ENCODE results near the gene CCNA2. TPM values are rescaled to one million over a fixed set of nuclear protein-coding genes. Genes with fewer than 3 reads are reported as not detected.

The CCNA2 gene
- polyA plus RNA-seq, 3 donors = 0.20 to 0.23 TPM; not detected in 1

DNA sequence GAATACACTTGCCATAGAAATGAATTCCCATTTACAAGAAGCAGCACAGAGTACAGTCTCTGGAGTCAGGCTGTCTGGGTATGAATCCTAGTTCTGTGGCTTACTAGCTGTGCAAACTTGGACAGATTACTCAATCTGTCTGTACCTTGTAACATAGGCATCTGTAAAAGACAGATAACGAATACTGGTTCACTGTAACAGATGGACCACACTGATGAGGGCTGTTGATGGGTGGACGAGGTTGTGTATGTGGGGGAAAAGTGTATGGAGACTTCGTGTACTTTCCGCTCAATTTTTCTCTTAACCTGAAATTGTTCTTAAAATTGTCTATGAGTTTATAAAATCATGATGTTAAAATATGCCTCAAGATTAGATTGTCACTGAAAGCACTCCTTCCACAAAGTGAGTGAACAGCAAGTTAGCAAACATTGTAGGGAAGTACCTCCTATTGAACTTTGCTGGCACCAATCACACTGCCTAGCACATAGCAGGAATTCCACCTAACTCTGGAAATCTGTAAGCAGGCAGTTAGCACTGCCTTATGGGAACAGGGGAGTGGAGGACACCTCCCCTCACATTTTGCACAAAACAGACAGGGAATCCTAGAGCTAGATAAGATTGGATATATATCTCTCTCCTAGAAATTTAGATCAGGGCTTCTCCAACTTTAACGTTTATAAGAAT is 29.0 kb downstream of the CCNA2 start:
- no peaks in the 10 kb centered on the region for H3K9me3 Mint-ChIP-seq
- no peak overlapping the region for H2AFZ ChIP-seq (ENCODE audit: insufficient read depth, low read depth, low read length, poor library complexity, severe bottlenecking)
- H3K27ac Mint-ChIP-seq = peak overlapping the region in 1 of 7 donors; percentile 15
- no peak overlapping the region for H3K4me2 ChIP-seq (replicated peaks; ENCODE audit: extremely low read depth, low read length, poor library complexity, severe bottlenecking)
- no peak overlapping the region for H3K9ac ChIP-seq (ENCODE audit: insufficient read depth, low read length, poor library complexity, severe bottlenecking)
- no peaks in the 10 kb centered on the region for H3K79me2 ChIP-seq (ENCODE audit: insufficient read depth, low read length)
- H3K4me1 Mint-ChIP-seq = peaks cover 7% of the 10 kb centered on the region
- no peaks in the 10 kb centered on the region for H4K20me1 ChIP-seq (ENCODE audit: insufficient read depth, low read length)
- intact Hi-C loops (cut with micrococcal nuclease) = no loop called here
- H3K9me3 ChIP-seq (replicated peaks in 1 of 2; ENCODE audit: control insufficient read depth in 1 of 2, insufficient read depth in 1 of 2, low read length in 2 of 2) = no peaks in the 10 kb centered on the region
- H3K27ac ChIP-seq (ENCODE audit: low read depth in 1 of 2, low read length in 2 of 2) = no peak overlapping the region
- H3K36me3 Mint-ChIP-seq = no peaks in the 10 kb centered on the region
- no peak for DNase-seq
- 90% methylated on average over 2 of the region's 5 CpGs for WGBS (ENCODE audit: insufficient coverage)
- H3K36me3 ChIP-seq (replicated peaks in 1 of 2; ENCODE audit: control insufficient read depth in 1 of 2, insufficient read depth in 2 of 2, low read length in 2 of 2) = no peaks in the 10 kb centered on the region
- H3K4me3 Mint-ChIP-seq = no peak overlapping the region
- H3K27me3 ChIP-seq (ENCODE audit: control insufficient read depth in 2 of 2, insufficient read depth in 2 of 2, low read length in 2 of 2) = no peaks in the 10 kb centered on the region
- H3K4me1 ChIP-seq (ENCODE audit: control insufficient read depth in 1 of 2, insufficient read depth in 2 of 2, low read length in 2 of 2) = peaks cover 3 to 8% of the 10 kb centered on the region in 2 donors
- TF ChIP-seq, protein P1, sequence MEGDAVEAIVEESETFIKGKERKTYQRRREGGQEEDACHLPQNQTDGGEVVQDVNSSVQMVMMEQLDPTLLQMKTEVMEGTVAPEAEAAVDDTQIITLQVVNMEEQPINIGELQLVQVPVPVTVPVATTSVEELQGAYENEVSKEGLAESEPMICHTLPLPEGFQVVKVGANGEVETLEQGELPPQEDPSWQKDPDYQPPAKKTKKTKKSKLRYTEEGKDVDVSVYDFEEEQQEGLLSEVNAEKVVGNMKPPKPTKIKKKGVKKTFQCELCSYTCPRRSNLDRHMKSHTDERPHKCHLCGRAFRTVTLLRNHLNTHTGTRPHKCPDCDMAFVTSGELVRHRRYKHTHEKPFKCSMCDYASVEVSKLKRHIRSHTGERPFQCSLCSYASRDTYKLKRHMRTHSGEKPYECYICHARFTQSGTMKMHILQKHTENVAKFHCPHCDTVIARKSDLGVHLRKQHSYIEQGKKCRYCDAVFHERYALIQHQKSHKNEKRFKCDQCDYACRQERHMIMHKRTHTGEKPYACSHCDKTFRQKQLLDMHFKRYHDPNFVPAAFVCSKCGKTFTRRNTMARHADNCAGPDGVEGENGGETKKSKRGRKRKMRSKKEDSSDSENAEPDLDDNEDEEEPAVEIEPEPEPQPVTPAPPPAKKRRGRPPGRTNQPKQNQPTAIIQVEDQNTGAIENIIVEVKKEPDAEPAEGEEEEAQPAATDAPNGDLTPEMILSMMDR (IDR thresholded peaks at IDR 0.05) = no peak
- H3K4me3 ChIP-seq (replicated peaks in 1 of 3; ENCODE audit: low read depth in 2 of 3, low read length in 3 of 3) = no peak overlapping the region
- H3K27me3 Mint-ChIP-seq (ENCODE audit: low read depth in 3 of 3) = peaks cover 5 to 16% (median 8%) of the 10 kb centered on the region in 3 donors

DNA sequence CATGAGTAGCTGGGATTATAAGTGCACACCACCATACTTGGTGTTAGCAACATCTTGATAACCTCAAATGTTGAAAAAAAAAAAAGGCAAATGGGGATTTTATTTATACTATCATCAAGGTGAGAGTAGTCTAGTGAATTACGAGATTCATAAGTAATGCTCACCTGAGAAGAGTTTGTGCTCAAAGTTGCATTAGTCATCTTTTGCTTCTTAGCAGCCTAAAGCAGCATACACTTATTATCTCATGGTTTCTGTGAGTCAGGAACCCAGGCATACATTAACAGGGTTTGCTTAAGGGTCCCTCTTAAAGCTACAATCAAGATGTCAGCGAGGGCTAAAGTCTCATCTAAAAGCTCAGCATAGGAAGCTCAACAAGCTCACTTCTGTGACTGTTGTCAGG is 30.7 kb downstream of the CCNA2 start:
- no peak overlapping the region for H3K4me3 Mint-ChIP-seq
- Histone ChIP-seq H3K27me3 (ENCODE audit: control insufficient read depth in 2 of 2, insufficient read depth in 2 of 2, low read length in 2 of 2) (no peaks in the 10 kb centered on the region), H3K9ac (ENCODE audit: insufficient read depth, low read length, poor library complexity, severe bottlenecking) (no peak overlapping the region), H3K36me3 (replicated peaks in 1 of 2; ENCODE audit: control insufficient read depth in 1 of 2, insufficient read depth in 2 of 2, low read length in 2 of 2) (no peaks in the 10 kb centered on the region), H2AFZ (ENCODE audit: insufficient read depth, low read depth, low read length, poor library complexity, severe bottlenecking) (no peak overlapping the region), H3K79me2 (ENCODE audit: insufficient read depth, low read length) (no peaks in the 10 kb centered on the region), H3K4me3 (replicated peaks in 1 of 3; ENCODE audit: low read depth in 2 of 3, low read length in 3 of 3) (no peak overlapping the region), H3K4me2 (replicated peaks; ENCODE audit: extremely low read depth, low read length, poor library complexity, severe bottlenecking) (no peak overlapping the region), H4K20me1 (ENCODE audit: insufficient read depth, low read length) (no peaks in the 10 kb centered on the region), H3K4me1 (ENCODE audit: control insufficient read depth in 1 of 2, insufficient read depth in 2 of 2, low read length in 2 of 2) (no peaks in the 10 kb centered on the region), H3K9me3 (replicated peaks in 1 of 2; ENCODE audit: control insufficient read depth in 1 of 2, insufficient read depth in 1 of 2, low read length in 2 of 2) (no peaks in the 10 kb centered on the region), H3K27ac (ENCODE audit: low read depth in 1 of 2, low read length in 2 of 2) (no peak overlapping the region)
- WGBS (ENCODE audit: insufficient coverage) = 100% methylated on average over 1 of the region's 2 CpGs
- H3K4me1 Mint-ChIP-seq = no peaks in the 10 kb centered on the region
- H3K27ac Mint-ChIP-seq = no peak overlapping the region
- intact Hi-C loops (cut with micrococcal nuclease) = no loop called here
- no peaks in the 10 kb centered on the region for H3K9me3 Mint-ChIP-seq
- H3K27me3 Mint-ChIP-seq (ENCODE audit: low read depth in 3 of 3) = peaks cover 5 to 20% (median 13%) of the 10 kb centered on the region in 3 donors
- DNase-seq = no peak
- TF ChIP-seq, protein P1 (IDR thresholded peaks at IDR 0.05) = no peak
- no peaks in the 10 kb centered on the region for H3K36me3 Mint-ChIP-seq
